Measurements from ENCODE around the gene LMO7. TPM values are rescaled to one million over a fixed set of nuclear protein-coding genes. Genes with fewer than 3 reads are reported as not detected.

Gene LMO7
- total and polyA plus RNA-seq, 2 of the 13 experiments (the other 11 are each of a cell fraction or from before 2014, with no cell fraction given): 34.0 to 121 TPM

- TF ChIP-seq ARID5B (CRISPR knock-in tag; IDR thresholded peaks at IDR 0.05): no peak
- 0 out of 2 replicates have a peak, but pooled peaks have one; percentile 15 for TF ChIP-seq ZNF431 (CRISPR knock-in tag; IDR thresholded peaks at IDR 0.05; ENCODE audit: borderline replicate concordance, low read depth)
- 0 out of 2 replicates have a peak, but pooled peaks have one; percentile 56 for TF ChIP-seq ZNF607 (CRISPR knock-in tag; IDR thresholded peaks at IDR 0.05; ENCODE audit: borderline replicate concordance)
- peak; percentile 9; the same call in 1 of the 2 replicates for TF ChIP-seq ZNF891 (CRISPR knock-in tag; IDR thresholded peaks at IDR 0.05)
- no peak for TF ChIP-seq HOXD1 (CRISPR knock-in tag; IDR thresholded peaks at IDR 0.05)
- no peak for TF ChIP-seq ZNF660 (CRISPR knock-in tag; IDR thresholded peaks at IDR 0.05; ENCODE audit: borderline replicate concordance, low read depth)
- peak; percentile 73; the same call in 1 of the 2 replicates for TF ChIP-seq ZNF576 (CRISPR knock-in tag; IDR thresholded peaks at IDR 0.05)
- peak; percentile 65 for TF ChIP-seq HNRNPLL (IDR thresholded peaks at IDR 0.05; ENCODE audit: low read depth, low read length, poor library complexity, severe bottlenecking)
- TF ChIP-seq ARNT2 (CRISPR knock-in tag; IDR thresholded peaks at IDR 0.05; ENCODE audit: low read depth): peak; percentile 39; the same call in 1 of the 2 replicates
- TF ChIP-seq ATF2 (CRISPR knock-in tag; IDR thresholded peaks at IDR 0.05): 0 out of 2 replicates have a peak, but pooled peaks have one; percentile 25
- peak; percentile 66 for TF ChIP-seq HIVEP1 (CRISPR knock-in tag; IDR thresholded peaks at IDR 0.05)
- TF ChIP-seq MXD3 (CRISPR knock-in tag; IDR thresholded peaks at IDR 0.05): peak; percentile 64; the same call in 1 of the 2 replicates
- TF ChIP-seq PCBP2 (optimal IDR thresholded peaks at IDR 0.05; ENCODE audit: low read depth, low read length, poor library complexity, severe bottlenecking): no peak
- 0 out of 2 replicates have a peak, but pooled peaks have one; percentile 7 for TF ChIP-seq HNF4G (IDR thresholded peaks at IDR 0.05; ENCODE audit: borderline replicate concordance, low read depth, low read length)
- no peak for TF ChIP-seq HNF4G (CRISPR knock-in tag; IDR thresholded peaks at IDR 0.05; ENCODE audit: borderline replicate concordance, low read depth)
- no peak for TF ChIP-seq RFX1 (IDR thresholded peaks at IDR 0.05)
- TF ChIP-seq ZNF790 (CRISPR knock-in tag; IDR thresholded peaks at IDR 0.05; ENCODE audit: borderline replicate concordance): peak; percentile 83; the same call in 1 of the 2 replicates
- 0 out of 2 replicates have a peak, but pooled peaks have one; percentile 70 for TF ChIP-seq DZIP1 (CRISPR knock-in tag; IDR thresholded peaks at IDR 0.05)
Measured at GRCh38 chr13:75636436-75637180, 478 bp downstream of the LMO7 start (continued).

All from HepG2 (cell line).